Epithelial cell of esophagus (primary cell): Measurements from ENCODE around the gene ATOH8.

Experiments used
- DNase-seq: peaks from one replicate; pipeline ENCODE4 v3.0.0; 2010; ENCODE audit warnings: low read depth
- H3K4me3 ChIP-seq: 2 replicates; pipeline ENCODE4 v1.5.1; 2011; ENCODE audit warnings: mild to moderate bottlenecking, low read length, control low read depth
- TF ChIP-seq, protein P1 (sequence below): IDR thresholded peaks from 2 replicates; pipeline ENCODE4 v1.5.1; 2011; ENCODE audit warnings: low read depth, mild to moderate bottlenecking, low read length, control low read depth, inconsistent platforms; ENCODE audit not compliant: insufficient read depth; ENCODE audit errors: missing control alignments

ATOH8 gene

DNA sequence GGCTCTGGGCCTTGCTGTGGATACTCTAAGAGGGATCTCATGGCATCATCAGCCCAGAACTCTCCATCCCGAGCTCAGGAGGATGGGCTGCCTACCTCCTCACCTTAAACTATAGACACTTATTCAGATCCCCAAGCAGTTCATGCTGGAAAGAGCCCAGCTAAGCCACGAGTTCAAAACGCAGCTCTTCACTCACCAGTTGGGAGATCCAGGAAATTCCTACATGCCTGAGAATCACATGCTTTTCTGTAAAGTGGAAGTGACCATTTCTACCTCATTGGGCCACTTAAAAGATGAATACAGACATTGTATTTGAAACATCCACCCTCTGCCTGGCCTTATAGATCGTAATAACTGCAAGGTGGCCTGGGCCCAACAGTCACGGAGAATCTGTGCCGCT, 6.6 kb downstream of the ATOH8 start:
- no peak overlapping the region for H3K4me3 ChIP-seq
- no peak for DNase-seq
- TF ChIP-seq, protein P1, sequence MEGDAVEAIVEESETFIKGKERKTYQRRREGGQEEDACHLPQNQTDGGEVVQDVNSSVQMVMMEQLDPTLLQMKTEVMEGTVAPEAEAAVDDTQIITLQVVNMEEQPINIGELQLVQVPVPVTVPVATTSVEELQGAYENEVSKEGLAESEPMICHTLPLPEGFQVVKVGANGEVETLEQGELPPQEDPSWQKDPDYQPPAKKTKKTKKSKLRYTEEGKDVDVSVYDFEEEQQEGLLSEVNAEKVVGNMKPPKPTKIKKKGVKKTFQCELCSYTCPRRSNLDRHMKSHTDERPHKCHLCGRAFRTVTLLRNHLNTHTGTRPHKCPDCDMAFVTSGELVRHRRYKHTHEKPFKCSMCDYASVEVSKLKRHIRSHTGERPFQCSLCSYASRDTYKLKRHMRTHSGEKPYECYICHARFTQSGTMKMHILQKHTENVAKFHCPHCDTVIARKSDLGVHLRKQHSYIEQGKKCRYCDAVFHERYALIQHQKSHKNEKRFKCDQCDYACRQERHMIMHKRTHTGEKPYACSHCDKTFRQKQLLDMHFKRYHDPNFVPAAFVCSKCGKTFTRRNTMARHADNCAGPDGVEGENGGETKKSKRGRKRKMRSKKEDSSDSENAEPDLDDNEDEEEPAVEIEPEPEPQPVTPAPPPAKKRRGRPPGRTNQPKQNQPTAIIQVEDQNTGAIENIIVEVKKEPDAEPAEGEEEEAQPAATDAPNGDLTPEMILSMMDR = no peak

GRCh38 chr2:85760872-85761271, 7.1 kb downstream of the ATOH8 start:
- TF ChIP-seq, protein P1 = no peak
- H3K4me3 ChIP-seq = no peak overlapping the region
- DNase-seq = no peak

DNA sequence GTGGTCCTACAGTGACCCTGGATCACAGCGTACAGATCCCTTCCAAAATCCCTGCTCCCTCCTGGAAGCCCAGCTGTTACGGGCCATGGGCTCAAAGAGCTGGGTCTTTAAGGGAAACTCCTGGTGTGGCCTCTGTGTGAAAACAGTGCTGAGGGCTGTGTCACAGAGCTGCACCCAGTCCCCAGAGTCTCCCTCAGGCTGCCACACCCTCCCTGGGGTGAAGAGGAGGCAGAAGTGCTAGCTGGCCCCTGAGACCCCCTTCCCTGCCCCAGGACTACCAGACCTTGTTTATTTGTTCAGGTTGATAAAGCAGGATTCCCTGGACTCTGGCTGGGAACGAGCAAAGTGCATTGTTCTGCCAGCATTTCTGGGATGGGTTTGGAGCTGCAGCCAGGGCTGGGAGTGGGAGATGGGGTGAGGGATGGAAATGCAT, 7.7 kb downstream of the ATOH8 start:
- DNase-seq = no peak
- no peak overlapping the region for H3K4me3 ChIP-seq
- TF ChIP-seq, protein P1 = no peak

- TF ChIP-seq, protein P1 = no peak
- H3K4me3 ChIP-seq = no peak overlapping the region
- DNase-seq = no peak
Measured at GRCh38 chr2:85761946-85762345, 8.2 kb downstream of the ATOH8 start.

- TF ChIP-seq, protein P1 = no peak
- H3K4me3 ChIP-seq = no peak overlapping the region
- peak; percentile 75 for DNase-seq
Measured at GRCh38 chr2:85763132-85763531, 9.3 kb downstream of the ATOH8 start.

DNA sequence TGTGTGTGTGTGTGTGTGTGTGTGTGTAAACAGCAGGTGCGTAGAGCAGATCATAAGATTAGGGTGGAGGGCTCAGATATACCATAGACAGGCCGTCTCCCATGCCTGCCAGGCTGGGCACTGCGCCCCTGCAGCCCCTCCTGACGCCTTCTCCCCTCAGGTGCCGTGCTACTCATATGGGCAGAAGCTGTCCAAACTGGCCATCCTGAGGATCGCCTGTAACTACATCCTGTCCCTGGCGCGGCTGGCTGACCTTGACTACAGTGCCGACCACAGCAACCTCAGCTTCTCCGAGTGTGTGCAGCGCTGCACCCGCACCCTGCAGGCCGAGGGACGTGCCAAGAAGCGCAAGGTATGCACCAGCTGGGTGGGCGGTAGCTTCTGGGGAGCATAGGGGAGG, 10.0 kb downstream of the ATOH8 start:
- TF ChIP-seq, protein P1 = no peak
- no peak overlapping the region for H3K4me3 ChIP-seq
- no peak for DNase-seq

DNA sequence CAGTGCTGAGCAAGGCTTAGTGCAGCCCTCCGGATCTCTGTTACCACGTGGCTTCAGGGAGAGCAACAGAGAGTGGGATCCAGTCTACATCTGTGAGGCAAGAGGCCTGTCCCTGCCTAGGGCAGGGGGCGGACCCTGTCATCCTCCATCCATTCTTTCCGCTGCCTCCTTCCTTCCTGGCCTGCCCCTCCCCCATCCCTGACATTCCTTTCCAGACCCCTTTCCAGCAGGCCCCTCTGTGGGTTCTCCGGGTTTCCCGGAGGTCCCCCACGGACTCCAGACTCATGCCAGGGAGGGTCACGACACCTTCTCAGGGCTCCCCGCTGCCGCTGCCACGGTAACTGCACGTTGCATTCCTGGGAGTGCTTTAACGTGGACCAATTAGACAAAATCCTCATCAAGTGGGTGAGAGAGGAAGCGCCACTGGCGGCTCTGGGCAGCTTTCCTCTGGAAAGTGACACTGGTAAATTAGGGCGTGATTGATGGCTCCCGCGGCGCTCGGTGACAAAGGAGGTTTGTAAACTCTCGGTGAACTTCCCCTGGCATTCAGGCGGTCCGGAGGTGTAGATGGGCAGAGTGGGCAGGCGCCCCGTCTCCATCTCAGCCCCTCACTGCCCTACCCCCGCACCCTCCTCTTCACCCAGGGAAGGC, 11.4 kb downstream of the ATOH8 start:
- TF ChIP-seq, protein P1 = no peak
- H3K4me3 ChIP-seq = no peak overlapping the region
- no peak for DNase-seq
